DND-41 (cell line): ENCODE data around the gene DUSP5.
"Not testable (repeated sequence)": the region's sequence is repeated elsewhere in the genome, so short reads cannot be mapped to it uniquely, and the experiment has no call there.

Source experiments
- ATAC-seq: fragments of 200-7000 bp; cut with Tn5 transposase; 3 replicates; pipeline ENCODE4 v1.9.1; 2021; ENCODE audit warnings: low read depth; ENCODE audit not compliant: insufficient read depth
- DNase-seq: peaks from one replicate; pipeline ENCODE4 v3.0.0-alpha.2; 2020
- H2AFZ ChIP-seq: 2 replicates; pipeline ENCODE4 v1.6.0; 2012; ENCODE audit warnings: low read depth, low read length
- H3K27ac ChIP-seq: 2 replicates; pipeline ENCODE4 v1.5.1; 2012; ENCODE audit warnings: low read length, inconsistent platforms
- H3K27me3 ChIP-seq: fragments of 200-600 bp; sonication (generic); 2 replicates; pipeline ENCODE4 v1.6.0; 2012; ENCODE audit warnings: low read length, mild to moderate bottlenecking, inconsistent platforms; ENCODE audit not compliant: insufficient read depth, poor library complexity
- H3K36me3 ChIP-seq: 2 replicates; pipeline ENCODE4 v1.5.1; 2012; ENCODE audit warnings: low read length, inconsistent platforms; ENCODE audit not compliant: insufficient read depth
- H3K4me1 ChIP-seq: 2 replicates; pipeline ENCODE4 v1.5.1; 2012; ENCODE audit warnings: mild to moderate bottlenecking, low read length; ENCODE audit not compliant: insufficient read depth
- H3K4me2 ChIP-seq: 2 replicates; pipeline ENCODE4 v1.6.0; 2012; ENCODE audit warnings: mild to moderate bottlenecking, moderate library complexity, low read length, inconsistent platforms; ENCODE audit not compliant: insufficient read depth
- H3K4me3 ChIP-seq, 2 experiments: fragments of 200-600 bp in 1 of 2; shearing (Covaris generic) in 1 of 2; 2 replicates each; pipeline ENCODE4 v1.5.1; 2012 to 2016; ENCODE audit warnings: inconsistent platforms in 2 of 2, low read length in 2 of 2, mild to moderate bottlenecking in 2 of 2, low read depth in 1 of 2, moderate library complexity in 1 of 2
- H3K79me2 ChIP-seq: 2 replicates; pipeline ENCODE4 v1.6.0; 2012; ENCODE audit warnings: low read length, inconsistent platforms; ENCODE audit not compliant: insufficient read depth
- H3K9ac ChIP-seq: 2 replicates; pipeline ENCODE4 v1.6.0; 2012; ENCODE audit warnings: low read depth, mild to moderate bottlenecking, inconsistent platforms, low read length, moderate library complexity
- H3K9me3 ChIP-seq: 2 replicates; pipeline ENCODE4 v1.5.1; 2012; ENCODE audit warnings: low read length, moderate library complexity, mild to moderate bottlenecking, inconsistent platforms; ENCODE audit not compliant: insufficient read depth, severe bottlenecking
- H4K20me1 ChIP-seq: 2 replicates; pipeline ENCODE4 v1.6.0; 2012; ENCODE audit warnings: low read length; ENCODE audit not compliant: insufficient read depth
- EZH2 ChIP-seq: IDR thresholded peaks from 3 replicates; pipeline ENCODE4 v1.6.1; 2012; ENCODE audit warnings: borderline replicate concordance, low read depth, mild to moderate bottlenecking, moderate library complexity, low read length, inconsistent platforms; ENCODE audit not compliant: severe bottlenecking
- TF ChIP-seq, protein P1 (sequence below): IDR thresholded peaks from 2 replicates; pipeline ENCODE4 v1.5.1; 2012; ENCODE audit warnings: borderline replicate concordance, low read length, moderate library complexity, mild to moderate bottlenecking; ENCODE audit not compliant: poor library complexity, severe bottlenecking; ENCODE audit errors: extremely low read depth

The DUSP5 gene

DNA sequence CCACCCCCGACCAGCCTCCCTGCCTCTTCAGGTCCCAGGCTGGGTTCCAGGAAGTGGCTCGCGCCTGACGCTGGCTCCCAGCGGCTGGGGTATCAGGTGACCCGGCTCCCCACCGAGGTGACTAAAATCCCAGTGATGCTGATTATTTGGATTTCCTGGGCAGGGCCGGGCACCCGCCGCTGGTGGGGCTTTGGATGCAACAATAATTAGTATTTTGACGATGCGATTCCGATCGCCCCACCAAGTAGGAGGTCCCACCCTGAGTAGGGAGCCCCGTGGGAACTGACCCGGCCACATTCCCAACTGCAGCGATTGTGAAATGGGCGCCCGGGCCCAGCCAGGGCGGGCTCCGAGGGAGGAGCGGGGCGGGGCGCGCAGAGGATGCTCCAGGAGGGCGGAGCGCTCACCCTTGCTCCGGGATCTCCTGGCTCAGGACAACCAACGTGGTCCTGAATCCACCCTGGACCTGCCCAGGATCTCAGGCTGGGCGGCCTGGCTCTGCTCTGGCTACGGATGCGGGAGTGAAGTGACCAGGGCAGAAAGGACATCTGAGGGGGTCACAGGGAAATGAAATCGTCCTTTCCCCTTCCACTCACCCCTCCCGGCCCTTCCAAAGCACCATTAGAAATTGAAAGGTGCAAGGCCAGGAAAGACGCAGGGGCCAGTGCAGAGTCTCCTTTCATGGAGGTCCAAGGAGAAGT is 32.6 kb downstream of the DUSP5 start:
- Histone ChIP-seq H3K9me3 (no peaks in the 10 kb centered on the region), H3K4me2 (no peak overlapping the region), H4K20me1 (no peaks in the 10 kb centered on the region), H3K36me3 (no peaks in the 10 kb centered on the region), H3K79me2 (no peaks in the 10 kb centered on the region), H3K9ac (no peak overlapping the region), H2AFZ (no peak overlapping the region), H3K4me3 (no peak overlapping the region), H3K27me3 (peaks cover 3% of the 10 kb centered on the region), H3K27ac (no peak overlapping the region), H3K4me1 (no peaks in the 10 kb centered on the region)
- ATAC-seq, result no peak
- no peak for TF ChIP-seq EZH2
- TF ChIP-seq, protein P1, sequence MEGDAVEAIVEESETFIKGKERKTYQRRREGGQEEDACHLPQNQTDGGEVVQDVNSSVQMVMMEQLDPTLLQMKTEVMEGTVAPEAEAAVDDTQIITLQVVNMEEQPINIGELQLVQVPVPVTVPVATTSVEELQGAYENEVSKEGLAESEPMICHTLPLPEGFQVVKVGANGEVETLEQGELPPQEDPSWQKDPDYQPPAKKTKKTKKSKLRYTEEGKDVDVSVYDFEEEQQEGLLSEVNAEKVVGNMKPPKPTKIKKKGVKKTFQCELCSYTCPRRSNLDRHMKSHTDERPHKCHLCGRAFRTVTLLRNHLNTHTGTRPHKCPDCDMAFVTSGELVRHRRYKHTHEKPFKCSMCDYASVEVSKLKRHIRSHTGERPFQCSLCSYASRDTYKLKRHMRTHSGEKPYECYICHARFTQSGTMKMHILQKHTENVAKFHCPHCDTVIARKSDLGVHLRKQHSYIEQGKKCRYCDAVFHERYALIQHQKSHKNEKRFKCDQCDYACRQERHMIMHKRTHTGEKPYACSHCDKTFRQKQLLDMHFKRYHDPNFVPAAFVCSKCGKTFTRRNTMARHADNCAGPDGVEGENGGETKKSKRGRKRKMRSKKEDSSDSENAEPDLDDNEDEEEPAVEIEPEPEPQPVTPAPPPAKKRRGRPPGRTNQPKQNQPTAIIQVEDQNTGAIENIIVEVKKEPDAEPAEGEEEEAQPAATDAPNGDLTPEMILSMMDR, result no peak
- DNase-seq, result no peak

DNA sequence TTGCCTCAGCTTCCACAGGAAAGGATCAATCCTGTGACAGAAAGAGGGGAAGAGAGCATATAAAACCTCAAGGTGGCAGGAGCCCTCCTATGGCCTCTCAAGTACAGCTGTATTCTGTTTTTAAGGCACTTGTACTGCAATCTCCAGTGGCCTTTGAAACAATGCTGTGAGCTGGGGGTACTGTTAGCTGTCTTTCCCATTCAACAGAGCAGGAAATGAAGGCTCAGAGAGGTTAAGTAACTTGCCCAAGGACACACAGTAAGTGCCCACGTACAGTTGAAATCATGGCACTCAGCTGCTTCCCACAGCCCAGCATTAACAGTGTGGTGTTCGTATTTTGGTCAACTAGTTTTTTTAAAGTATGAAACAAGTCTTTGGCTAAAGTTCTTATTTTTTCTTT is 34.0 kb downstream of the DUSP5 start:
- H2AFZ ChIP-seq, result no peak overlapping the region
- H3K36me3 ChIP-seq, result no peaks in the 10 kb centered on the region
- no peak overlapping the region for H3K9ac ChIP-seq
- H3K4me3 ChIP-seq, result no peak overlapping the region
- DNase-seq (no peak), ATAC-seq (no peak)
- no peaks in the 10 kb centered on the region for H4K20me1 ChIP-seq
- H3K79me2 ChIP-seq, result no peaks in the 10 kb centered on the region
- H3K27ac ChIP-seq, result no peak overlapping the region
- TF ChIP-seq, protein P1, result no peak
- no peak for TF ChIP-seq EZH2
- H3K4me1 ChIP-seq, result peaks cover 9% of the 10 kb centered on the region
- peaks cover 3% of the 10 kb centered on the region for H3K27me3 ChIP-seq
- H3K4me2 ChIP-seq, result no peak overlapping the region
- no peaks in the 10 kb centered on the region for H3K9me3 ChIP-seq

DNA sequence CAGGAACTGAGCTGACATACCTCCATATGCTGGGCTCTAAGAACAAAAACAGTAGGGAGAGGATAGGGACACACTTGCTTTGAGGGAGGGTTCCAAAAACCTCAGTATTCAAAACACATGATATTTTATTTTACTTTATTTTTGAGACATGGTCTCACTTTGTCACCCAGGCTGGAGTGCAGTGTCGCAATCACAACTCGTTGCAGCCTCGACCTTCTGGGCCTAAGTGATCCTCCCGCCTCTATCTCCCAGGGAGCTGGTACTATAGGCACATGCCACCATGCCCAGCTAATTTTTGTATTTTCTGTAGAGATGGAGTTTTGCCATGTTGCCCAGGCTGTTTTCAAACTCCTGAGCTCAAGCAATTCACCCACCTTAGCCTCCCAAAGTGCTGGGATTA is 34.9 kb downstream of the DUSP5 start:
- not testable (repeated sequence) for ATAC-seq, H3K4me3 ChIP-seq, DNase-seq

DNA sequence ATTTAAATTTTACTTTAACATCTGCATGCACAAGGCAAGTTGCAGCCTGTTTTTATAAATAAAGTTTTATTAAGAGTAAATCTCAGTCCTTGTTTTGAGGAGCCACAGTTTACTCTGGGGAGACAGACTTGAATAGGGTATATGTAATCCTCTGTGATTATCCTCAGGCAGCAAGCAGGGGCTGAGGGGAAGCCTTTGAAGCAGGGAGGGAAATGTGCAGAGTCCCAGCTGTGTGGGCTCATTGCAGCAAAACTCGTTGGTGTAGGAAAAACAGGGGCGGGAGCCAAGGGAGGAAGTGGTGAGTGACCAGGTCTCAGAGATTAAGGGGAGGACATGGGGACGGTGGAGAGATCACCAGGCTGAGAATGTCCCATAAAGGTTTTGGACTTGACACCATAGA is 35.4 kb downstream of the DUSP5 start:
- H3K4me2 ChIP-seq, result no peak overlapping the region

More for the DNA sequence above, 34.9 kb downstream of the DUSP5 start:
- H4K20me1 ChIP-seq, H3K79me2 ChIP-seq, H3K9ac ChIP-seq, H3K4me2 ChIP-seq, H3K27ac ChIP-seq, H3K9me3 ChIP-seq, H3K4me1 ChIP-seq, H3K27me3 ChIP-seq, H3K36me3 ChIP-seq, H2AFZ ChIP-seq: not testable (repeated sequence)

More for the DNA sequence above, 35.4 kb downstream of the DUSP5 start:
- ATAC-seq, result no peak
- Histone ChIP-seq H2AFZ (no peak overlapping the region), H3K4me1 (peaks cover 9% of the 10 kb centered on the region), H3K27ac (no peak overlapping the region), H3K9me3 (no peaks in the 10 kb centered on the region), H3K36me3 (no peaks in the 10 kb centered on the region), H3K9ac (no peak overlapping the region), H3K79me2 (no peaks in the 10 kb centered on the region), H3K27me3 (peaks cover 3% of the 10 kb centered on the region), H4K20me1 (no peaks in the 10 kb centered on the region), H3K4me3 (no peak overlapping the region)
- no peak for DNase-seq
- TF ChIP-seq, protein P1, result no peak
- no peak for TF ChIP-seq EZH2
